Epithelial cell of prostate (primary cell): ENCODE data around the gene RSF1.
A peak's percentile ranks its signal among the peaks of the same experiment; 100 is the strongest.

ENCODE experiments used
- DNase-seq: peaks from one replicate; pipeline ENCODE4 v3.0.0-alpha.2; 2011; ENCODE audit warnings: low read depth, low spot score
- H3K27ac ChIP-seq: fragments of 450-650 bp; 2 replicates; pipeline ENCODE4 v1.5.1; 2017; ENCODE audit warnings: mild to moderate bottlenecking

The RSF1 gene

GRCh38 chr11:77699425-77699824, 121.1 kb downstream of the RSF1 start:
- H3K27ac ChIP-seq = no peak overlapping the region

GRCh38 chr11:77698896-77699295, 121.6 kb downstream of the RSF1 start:
- no peak for DNase-seq
- no peak overlapping the region for H3K27ac ChIP-seq

More at GRCh38 chr11:77699425-77699824, 121.1 kb downstream of the RSF1 start:
- DNase-seq = no peak

GRCh38 chr11:77697865-77698264, 122.7 kb downstream of the RSF1 start:
- no peak overlapping the region for H3K27ac ChIP-seq
- no peak for DNase-seq

GRCh38 chr11:77695417-77695816, 125.1 kb downstream of the RSF1 start:
- H3K27ac ChIP-seq = no peak overlapping the region
- no peak for DNase-seq

GRCh38 chr11:77690649-77691048, 129.9 kb downstream of the RSF1 start:
- DNase-seq = no peak
- H3K27ac ChIP-seq = no peak overlapping the region

- H3K27ac ChIP-seq = no peak overlapping the region
- DNase-seq = no peak
Observed at GRCh38 chr11:77687088-77687487, 133.4 kb downstream of the RSF1 start.

- no peak for DNase-seq
- H3K27ac ChIP-seq = no peak overlapping the region
Observed at GRCh38 chr11:77677138-77677537, 143.4 kb downstream of the RSF1 start.

GRCh38 chr11:77672264-77672663, 148.3 kb downstream of the RSF1 start:
- no peak for DNase-seq
- no peak overlapping the region for H3K27ac ChIP-seq

- DNase-seq = no peak
Observed at GRCh38 chr11:77669848-77670511, 150.5 kb downstream of the RSF1 start.

GRCh38 chr11:77668760-77669159, 151.8 kb downstream of the RSF1 start:
- DNase-seq = no peak
- no peak overlapping the region for H3K27ac ChIP-seq

More at GRCh38 chr11:77669848-77670511, 150.5 kb downstream of the RSF1 start:
- no peak overlapping the region for H3K27ac ChIP-seq

GRCh38 chr11:77665240-77665965, 155.1 kb downstream of the RSF1 start:
- H3K27ac ChIP-seq = no peak overlapping the region
- DNase-seq = no peak

GRCh38 chr11:77661670-77662069, 158.9 kb downstream of the RSF1 start:
- no peak overlapping the region for H3K27ac ChIP-seq
- DNase-seq = no peak

- DNase-seq = no peak
Observed at GRCh38 chr11:77660947-77661346, 159.6 kb downstream of the RSF1 start.

GRCh38 chr11:77658213-77659013, 162.1 kb downstream of the RSF1 start:
- no peak for DNase-seq
- no peak overlapping the region for H3K27ac ChIP-seq

More at GRCh38 chr11:77660947-77661346, 159.6 kb downstream of the RSF1 start:
- H3K27ac ChIP-seq = no peak overlapping the region

GRCh38 chr11:77656362-77656761, 164.2 kb downstream of the RSF1 start:
- DNase-seq = no peak
- no peak overlapping the region for H3K27ac ChIP-seq

- no peak for DNase-seq
- H3K27ac ChIP-seq = no peak overlapping the region
Observed at GRCh38 chr11:77654770-77655434, 165.6 kb downstream of the RSF1 start.

- no peak for DNase-seq
- H3K27ac ChIP-seq = no peak overlapping the region
Observed at GRCh38 chr11:77650123-77650522, 170.4 kb downstream of the RSF1 start.

- no peak overlapping the region for H3K27ac ChIP-seq
- no peak for DNase-seq
Observed at GRCh38 chr11:77647654-77648305, 172.7 kb downstream of the RSF1 start.

GRCh38 chr11:77644887-77645286, 175.6 kb downstream of the RSF1 start:
- DNase-seq = no peak
- peak overlapping the region; percentile 10 for H3K27ac ChIP-seq

- no peak overlapping the region for H3K27ac ChIP-seq
- no peak for DNase-seq
Observed at GRCh38 chr11:77642228-77642627, 178.3 kb downstream of the RSF1 start.
